GM23248 (cell line): ENCODE measurements around the gene MTNR1A.

Experiments used
- EZH2 ChIP-seq: fragments of 200-600 bp; sonication (generic); IDR thresholded peaks from 2 replicates; pipeline ENCODE4 v1.6.1; 2018; ENCODE audit warnings: antibody characterized with exemption, mild to moderate bottlenecking; ENCODE audit not compliant: insufficient read depth, poor library complexity, severe bottlenecking
- EZH2phosphoT487 ChIP-seq: fragments of 200-600 bp; sonication (generic); IDR thresholded peaks from 2 replicates; pipeline ENCODE4 v1.6.1; 2018; ENCODE audit warnings: antibody characterized with exemption, moderate library complexity, mild to moderate bottlenecking, low read depth; ENCODE audit not compliant: insufficient read depth

GRCh38 chr4:186494496-186494895 lies 60.9 kb downstream of the MTNR1A start:
- no peak for TF ChIP-seq EZH2phosphoT487
- no peak for TF ChIP-seq EZH2
